Keratinocyte (primary cell): ENCODE measurements around the gene NCBP2. TPM values are rescaled to one million over a fixed set of nuclear protein-coding genes. Genes with fewer than 3 reads are reported as not detected.

ENCODE experiments used
- DNase-seq: peaks from one replicate; pipeline ENCODE4 v3.0.0-alpha.2; 2011; ENCODE audit warnings: low read depth, missing footprints, low spot score
- FAIRE-seq: peaks from 2 replicates; lab custom pipeline; 2011; peaks lifted over from hg19 to GRCh38; lab: Jason Lieb, UNC
- H2AFZ ChIP-seq: 2 replicates; pipeline ENCODE4 v1.6.0; 2012; ENCODE audit warnings: low read length, control low read depth, inconsistent platforms; ENCODE audit not compliant: control insufficient read depth
- H3K27ac ChIP-seq: 2 replicates; pipeline ENCODE4 v1.5.1; 2011; ENCODE audit warnings: low read length; ENCODE audit not compliant: control insufficient read depth, insufficient read depth
- H3K27me3 ChIP-seq: 3 replicates; pipeline ENCODE4 v1.6.0; 2011; ENCODE audit warnings: low read length; ENCODE audit not compliant: control insufficient read depth, insufficient read depth; ENCODE audit errors: extremely low read depth
- H3K36me3 ChIP-seq, 2 experiments: 2 replicates in 1 of 2; 3 replicates in 1 of 2; pipeline ENCODE4 v1.5.1; 2011; ENCODE audit warnings: low read length in 2 of 2, mild to moderate bottlenecking in 1 of 2; ENCODE audit not compliant: control insufficient read depth in 2 of 2, insufficient read depth in 2 of 2; ENCODE audit errors: extremely low read depth in 1 of 2
- H3K4me1 ChIP-seq: 3 replicates; pipeline ENCODE4 v1.5.1; 2011; ENCODE audit warnings: low read length; ENCODE audit not compliant: control insufficient read depth, insufficient read depth; ENCODE audit errors: extremely low read depth
- H3K4me2 ChIP-seq: 3 replicates; pipeline ENCODE4 v1.6.0; 2011; ENCODE audit warnings: low read depth, low read length; ENCODE audit not compliant: control insufficient read depth, insufficient read depth; ENCODE audit errors: extremely low read depth
- H3K4me3 ChIP-seq, 3 experiments: fragments of 200-600 bp in 1 of 3; sonication (generic) in 1 of 3; 2 replicates in 2 of 3; 3 replicates in 1 of 3; pipeline ENCODE4 v1.5.1; 2011 to 2016; ENCODE audit warnings: low read length in 3 of 3, mild to moderate bottlenecking in 3 of 3, control low read depth in 2 of 3, inconsistent platforms in 1 of 3, low read depth in 1 of 3, mixed read lengths in 1 of 3, mixed run types in 1 of 3, moderate library complexity in 1 of 3; ENCODE audit not compliant: control insufficient read depth in 2 of 3, insufficient read depth in 2 of 3; ENCODE audit errors: extremely low read depth in 1 of 3
- H3K79me2 ChIP-seq: 2 replicates; pipeline ENCODE4 v1.6.0; 2012; ENCODE audit warnings: low read length; ENCODE audit not compliant: control insufficient read depth, insufficient read depth
- H3K9ac ChIP-seq: 3 replicates; pipeline ENCODE4 v1.6.0; 2011; ENCODE audit warnings: low read length; ENCODE audit not compliant: control insufficient read depth, insufficient read depth; ENCODE audit errors: extremely low read depth
- H3K9me1 ChIP-seq: 3 replicates; pipeline ENCODE4 v1.6.0; 2011; ENCODE audit warnings: low read length; ENCODE audit not compliant: control insufficient read depth, insufficient read depth; ENCODE audit errors: extremely low read depth
- H3K9me3 ChIP-seq: 2 replicates; pipeline ENCODE4 v1.5.1; 2012; ENCODE audit warnings: low read depth, low read length; ENCODE audit not compliant: control insufficient read depth
- H4K20me1 ChIP-seq: 3 replicates; pipeline ENCODE4 v1.6.0; 2011; ENCODE audit warnings: low read length; ENCODE audit not compliant: control insufficient read depth, insufficient read depth; ENCODE audit errors: extremely low read depth
- EZH2 ChIP-seq: IDR thresholded peaks from one replicate; pipeline ENCODE4 v1.6.1; 2012; ENCODE audit warnings: inconsistent platforms, mild to moderate bottlenecking, low read length, moderate library complexity
- dilution Hi-C: fragments of 300-500 bp; cut with MboI; formaldehyde crosslinking; loops from one replicate; pipeline ENCODE4 v1.7.0; 2020; ENCODE audit warnings: low sequenced_read_pairs; ENCODE audit not compliant: extremely low pct_ligation_motif_present
- polyA plus RNA-seq, 5 experiments: library from polyadenylated mRNA; depleted of rRNA in 3 of 5; stranded (reverse) in 3 of 5; stranded (forward) in 1 of 5; unstranded in 1 of 5; fragments of >200 nt; gene quantifications; 1 replicate in 1 of 5; 2 replicates in 3 of 5; 3 replicates in 1 of 5; pipeline versions ENCODE4 v1.2.1 to v1.2.3, GENCODE V29; 2011 to 2012; ENCODE audit warnings: missing spikeins in 2 of 5, low read depth in 1 of 5, low replicate concordance in 1 of 5
- TF ChIP-seq, protein P1 (sequence below), 3 experiments: IDR thresholded peaks in 1 of 3; conservative IDR thresholded peaks in 1 of 3; optimal IDR thresholded peaks in 1 of 3; 2 replicates in 2 of 3; 3 replicates in 1 of 3; pipeline versions ENCODE3 to v1.5.1; 2011; ENCODE audit warnings: low read length in 3 of 3, mild to moderate bottlenecking in 3 of 3, moderate library complexity in 2 of 3, control low read depth in 1 of 3, inconsistent platforms in 1 of 3; ENCODE audit not compliant: insufficient read depth in 2 of 3; ENCODE audit errors: extremely low read depth in 1 of 3

NCBP2 gene
- polyA plus RNA-seq, 1 donor (not counting 4 experiments of a cell fraction or from before 2014, with no cell fraction given), result 71.4 TPM

DNA sequence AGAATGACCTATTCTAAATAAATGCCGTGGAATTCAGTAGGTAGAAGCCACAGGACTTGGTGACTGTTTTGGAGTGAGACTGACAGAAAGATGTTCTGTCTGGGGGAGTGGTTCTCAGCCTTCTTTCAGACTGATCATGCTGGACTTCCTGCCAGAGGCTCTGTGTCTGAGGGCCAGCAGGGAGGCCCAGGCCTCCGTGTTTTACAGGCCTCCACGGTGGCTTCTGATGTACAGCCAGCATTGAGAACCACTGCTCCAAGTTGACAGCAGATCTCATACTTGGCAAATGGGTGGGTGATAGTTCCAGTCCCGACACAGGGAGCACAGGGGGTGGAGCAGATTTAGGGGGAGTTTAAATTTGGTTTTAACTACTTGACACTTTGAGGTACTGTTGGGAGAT, 33.0 kb upstream of the NCBP2 start:
- Histone ChIP-seq H3K4me3 (no peak overlapping the region), H3K27me3 (no peaks in the 10 kb centered on the region), H3K9me3 (no peaks in the 10 kb centered on the region), H3K4me1 (peaks cover 4% of the 10 kb centered on the region), H3K9me1 (no peaks in the 10 kb centered on the region), H4K20me1 (no peaks in the 10 kb centered on the region), H3K27ac (no peak overlapping the region), H3K4me2 (no peak overlapping the region), H2AFZ (no peak overlapping the region), H3K9ac (no peak overlapping the region), H3K36me3 (no peaks in the 10 kb centered on the region), H3K79me2 (no peaks in the 10 kb centered on the region)
- DNase-seq (no peak), FAIRE-seq (no peak)
- dilution Hi-C loops, result no loop called here
- no peak for TF ChIP-seq EZH2
- TF ChIP-seq, protein P1, sequence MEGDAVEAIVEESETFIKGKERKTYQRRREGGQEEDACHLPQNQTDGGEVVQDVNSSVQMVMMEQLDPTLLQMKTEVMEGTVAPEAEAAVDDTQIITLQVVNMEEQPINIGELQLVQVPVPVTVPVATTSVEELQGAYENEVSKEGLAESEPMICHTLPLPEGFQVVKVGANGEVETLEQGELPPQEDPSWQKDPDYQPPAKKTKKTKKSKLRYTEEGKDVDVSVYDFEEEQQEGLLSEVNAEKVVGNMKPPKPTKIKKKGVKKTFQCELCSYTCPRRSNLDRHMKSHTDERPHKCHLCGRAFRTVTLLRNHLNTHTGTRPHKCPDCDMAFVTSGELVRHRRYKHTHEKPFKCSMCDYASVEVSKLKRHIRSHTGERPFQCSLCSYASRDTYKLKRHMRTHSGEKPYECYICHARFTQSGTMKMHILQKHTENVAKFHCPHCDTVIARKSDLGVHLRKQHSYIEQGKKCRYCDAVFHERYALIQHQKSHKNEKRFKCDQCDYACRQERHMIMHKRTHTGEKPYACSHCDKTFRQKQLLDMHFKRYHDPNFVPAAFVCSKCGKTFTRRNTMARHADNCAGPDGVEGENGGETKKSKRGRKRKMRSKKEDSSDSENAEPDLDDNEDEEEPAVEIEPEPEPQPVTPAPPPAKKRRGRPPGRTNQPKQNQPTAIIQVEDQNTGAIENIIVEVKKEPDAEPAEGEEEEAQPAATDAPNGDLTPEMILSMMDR (optimal IDR thresholded peaks at IDR 0.05 in 1 of 3, IDR thresholded peaks at IDR 0.05 in 1 of 3, conservative IDR thresholded peaks at IDR 0.05 in 1 of 3; ENCODE audit: extremely low read depth in 1 of 3, insufficient read depth in 2 of 3, low read length in 3 of 3), result no peak

DNA sequence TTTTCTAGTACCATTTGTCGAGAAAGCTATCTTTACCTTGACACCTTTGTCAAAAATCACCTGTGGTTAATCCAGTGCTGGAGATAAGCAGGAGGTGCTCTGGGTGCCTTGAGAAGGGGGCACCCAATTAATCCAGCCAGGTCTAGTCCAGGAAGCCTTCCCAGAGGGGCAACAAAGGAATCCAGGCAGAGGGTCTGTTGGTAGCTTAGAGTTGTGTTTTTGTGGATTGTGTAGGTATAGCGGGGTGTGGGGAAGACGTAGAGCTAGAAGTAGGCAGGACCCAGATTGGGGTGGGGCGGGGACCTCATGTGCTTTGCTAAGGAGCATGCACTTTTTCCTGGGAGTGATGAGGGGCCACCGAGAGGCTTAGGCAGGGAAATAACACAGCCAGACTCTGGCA, 32.3 kb upstream of the NCBP2 start:
- Histone ChIP-seq H2AFZ (no peak overlapping the region), H3K4me1 (peaks cover 4% of the 10 kb centered on the region), H3K4me3 (no peak overlapping the region), H3K9me3 (no peaks in the 10 kb centered on the region), H3K9me1 (no peaks in the 10 kb centered on the region), H3K27me3 (no peaks in the 10 kb centered on the region), H3K79me2 (no peaks in the 10 kb centered on the region), H3K9ac (no peak overlapping the region), H3K36me3 (no peaks in the 10 kb centered on the region), H3K27ac (no peak overlapping the region), H3K4me2 (no peak overlapping the region), H4K20me1 (no peaks in the 10 kb centered on the region)
- dilution Hi-C loops, result no loop called here
- DNase-seq (no peak), FAIRE-seq (no peak)
- TF ChIP-seq, protein P1 (optimal IDR thresholded peaks at IDR 0.05 in 1 of 3, IDR thresholded peaks at IDR 0.05 in 1 of 3, conservative IDR thresholded peaks at IDR 0.05 in 1 of 3; ENCODE audit: extremely low read depth in 1 of 3, insufficient read depth in 2 of 3, low read length in 3 of 3), result no peak
- no peak for TF ChIP-seq EZH2
